Mesodermal cell (in vitro differentiated cells): ENCODE results near the gene HCFC1R1.

ENCODE experiments used
- H3K27ac ChIP-seq: 2 replicates; pipeline ENCODE4 v1.7.0; 2013; ENCODE audit warnings: mild to moderate bottlenecking, low read depth, low read length, moderate library complexity; ENCODE audit not compliant: severe bottlenecking
- H3K36me3 ChIP-seq: 2 replicates; pipeline ENCODE4 v1.7.1; 2013; ENCODE audit warnings: mild to moderate bottlenecking, low read length, moderate library complexity; ENCODE audit not compliant: control insufficient read depth, insufficient read depth
- H3K4me1 ChIP-seq: one replicate; pipeline ENCODE4 v1.7.1; 2013; ENCODE audit warnings: mild to moderate bottlenecking, low read length; ENCODE audit not compliant: insufficient read depth, control insufficient read depth, poor library complexity, severe bottlenecking
- H3K4me3 ChIP-seq: 2 replicates; pipeline ENCODE4 v1.7.0; 2013; ENCODE audit warnings: low read length, control low read depth, mild to moderate bottlenecking; ENCODE audit not compliant: insufficient read depth, poor library complexity, severe bottlenecking; ENCODE audit errors: extremely low read depth
- H3K9me3 ChIP-seq: 2 replicates; pipeline ENCODE4 v1.7.1; 2013; ENCODE audit warnings: mild to moderate bottlenecking, low read length, moderate library complexity; ENCODE audit not compliant: control insufficient read depth
- WGBS, 2 experiments: methylation state at CpG; one replicate each; pipeline ENCODE4 v1.1.5; 2013; ENCODE audit warnings: missing lambda C conversion rate in 2 of 2; ENCODE audit not compliant: insufficient coverage in 2 of 2; 5-methylcytosine and 5-hydroxymethylcytosine counted together

Gene HCFC1R1

GRCh38 chr16:2980227-2981176 lies 43.2 kb downstream of the HCFC1R1 start, which contains the start of gene PKMYT1:
Gene PKMYT1 (minus strand): TSS chr16:2980446. CDS start chr16:2979657, 789 bp downstream.
- no peaks in the 10 kb centered on the region for H3K9me3 ChIP-seq
- WGBS, 2 experiments = 6% methylated on average over 77 to 83 of the region's 91 CpGs
- H3K36me3 ChIP-seq = peaks cover 23% of the 10 kb centered on the region
- peak within 1 kb of the TSS; percentile 72 for H3K27ac ChIP-seq
- H3K4me1 ChIP-seq = peaks cover 14% of the 10 kb centered on the region
- H3K4me3 ChIP-seq = peak within 1 kb of the TSS; percentile 72

- WGBS, 2 experiments = 9 to 10% methylated on average over 28 to 42 of the region's 43 CpGs
- H3K27ac ChIP-seq = no peak overlapping the region
Measured at GRCh38 chr16:2979669-2980226, 44.0 kb downstream of the HCFC1R1 start.

GRCh38 chr16:2977440-2977839 lies 46.3 kb downstream of the HCFC1R1 start:
- Histone ChIP-seq H3K4me1 (peaks cover 14% of the 10 kb centered on the region), H3K9me3 (no peaks in the 10 kb centered on the region), H3K27ac (no peak overlapping the region), H3K4me3 (no peak overlapping the region), H3K36me3 (peaks cover 47% of the 10 kb centered on the region)
- 97 to 98% methylated on average over 4 to 6 of the region's 6 CpGs for WGBS, 2 experiments

More at GRCh38 chr16:2979669-2980226, 44.0 kb downstream of the HCFC1R1 start:
- Histone ChIP-seq H3K4me3 (peak overlapping the region; percentile 72), H3K4me1 (peaks cover 14% of the 10 kb centered on the region), H3K36me3 (peaks cover 27% of the 10 kb centered on the region), H3K9me3 (no peaks in the 10 kb centered on the region)

GRCh38 chr16:2976673-2977072 lies 47.1 kb downstream of the HCFC1R1 start:
- Histone ChIP-seq H3K27ac (no peak overlapping the region), H3K9me3 (no peaks in the 10 kb centered on the region), H3K4me1 (peaks cover 9% of the 10 kb centered on the region), H3K36me3 (peaks cover 50% of the 10 kb centered on the region), H3K4me3 (no peak overlapping the region)
- WGBS, 2 experiments = 95 to 98% methylated on average over 11 to 12 of the region's 15 CpGs

- Histone ChIP-seq H3K4me3 (no peak overlapping the region), H3K36me3 (peaks cover 50% of the 10 kb centered on the region)
- WGBS, 2 experiments = 82 to 97% methylated on average over 1 to 7 of the region's 7 CpGs
Measured at GRCh38 chr16:2976201-2976600, 47.5 kb downstream of the HCFC1R1 start.

GRCh38 chr16:2975161-2975795 lies 48.5 kb downstream of the HCFC1R1 start:
- 91 to 96% methylated on average over 26 to 28 of the region's 28 CpGs for WGBS, 2 experiments

More at GRCh38 chr16:2976201-2976600, 47.5 kb downstream of the HCFC1R1 start:
- no peak overlapping the region for H3K27ac ChIP-seq
- H3K9me3 ChIP-seq = no peaks in the 10 kb centered on the region
- H3K4me1 ChIP-seq = peaks cover 5% of the 10 kb centered on the region

GRCh38 chr16:2974319-2975056 lies 49.3 kb downstream of the HCFC1R1 start:
- no peak overlapping the region for H3K27ac ChIP-seq
- 95% methylated on average over 13 to 15 of the region's 15 CpGs for WGBS, 2 experiments
- no peaks in the 10 kb centered on the region for H3K4me1 ChIP-seq
- H3K36me3 ChIP-seq = peaks cover 50% of the 10 kb centered on the region
- H3K4me3 ChIP-seq = no peak overlapping the region
- no peaks in the 10 kb centered on the region for H3K9me3 ChIP-seq

More at GRCh38 chr16:2975161-2975795, 48.5 kb downstream of the HCFC1R1 start:
- Histone ChIP-seq H3K36me3 (peaks cover 50% of the 10 kb centered on the region), H3K27ac (no peak overlapping the region), H3K9me3 (no peaks in the 10 kb centered on the region), H3K4me3 (no peak overlapping the region), H3K4me1 (no peaks in the 10 kb centered on the region)

GRCh38 chr16:2973605-2974318 lies 50.0 kb downstream of the HCFC1R1 start:
- Histone ChIP-seq H3K9me3 (no peaks in the 10 kb centered on the region), H3K4me3 (no peak overlapping the region), H3K27ac (no peak overlapping the region), H3K36me3 (peaks cover 50% of the 10 kb centered on the region), H3K4me1 (no peaks in the 10 kb centered on the region)
- 90 to 96% methylated on average over 13 to 14 of the region's 17 CpGs for WGBS, 2 experiments

- H3K36me3 ChIP-seq = peaks cover 47% of the 10 kb centered on the region
- H3K27ac ChIP-seq = no peak overlapping the region
- no peaks in the 10 kb centered on the region for H3K4me1 ChIP-seq
- H3K9me3 ChIP-seq = no peaks in the 10 kb centered on the region
- 83 to 98% methylated on average over 5 of the region's 5 CpGs for WGBS, 2 experiments
- no peak overlapping the region for H3K4me3 ChIP-seq
Measured at GRCh38 chr16:2973093-2973492, 50.6 kb downstream of the HCFC1R1 start.
